ENCODE measurements around the gene NRM. TPM values are rescaled to one million over a fixed set of nuclear protein-coding genes. Genes with fewer than 3 reads are reported as not detected.

The NRM gene
- total and polyA plus RNA-seq, 2 of the 13 experiments (the other 11 are each of a cell fraction or from before 2014, with no cell fraction given), result 12.5 to 16.0 TPM

DNA sequence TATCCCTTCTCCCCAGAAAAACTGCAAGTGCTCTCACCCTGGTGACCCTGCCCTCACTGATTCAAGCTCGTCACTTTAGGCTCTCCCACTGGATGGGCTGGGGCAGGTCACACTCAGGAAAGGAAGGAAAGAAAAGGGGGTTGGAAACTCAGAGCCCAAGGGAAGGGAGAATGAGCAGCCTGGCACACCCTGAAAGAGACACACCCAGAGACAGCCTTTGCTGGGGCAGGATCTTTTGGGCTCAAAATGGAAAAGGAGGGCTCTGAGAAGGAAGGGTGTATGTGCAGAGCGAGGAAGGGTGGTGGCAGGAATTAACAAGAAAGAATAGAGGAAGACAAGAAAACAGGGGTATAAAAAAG, 6.8 kb downstream of the NRM start (continued):
- TF ChIP-seq, protein P1, sequence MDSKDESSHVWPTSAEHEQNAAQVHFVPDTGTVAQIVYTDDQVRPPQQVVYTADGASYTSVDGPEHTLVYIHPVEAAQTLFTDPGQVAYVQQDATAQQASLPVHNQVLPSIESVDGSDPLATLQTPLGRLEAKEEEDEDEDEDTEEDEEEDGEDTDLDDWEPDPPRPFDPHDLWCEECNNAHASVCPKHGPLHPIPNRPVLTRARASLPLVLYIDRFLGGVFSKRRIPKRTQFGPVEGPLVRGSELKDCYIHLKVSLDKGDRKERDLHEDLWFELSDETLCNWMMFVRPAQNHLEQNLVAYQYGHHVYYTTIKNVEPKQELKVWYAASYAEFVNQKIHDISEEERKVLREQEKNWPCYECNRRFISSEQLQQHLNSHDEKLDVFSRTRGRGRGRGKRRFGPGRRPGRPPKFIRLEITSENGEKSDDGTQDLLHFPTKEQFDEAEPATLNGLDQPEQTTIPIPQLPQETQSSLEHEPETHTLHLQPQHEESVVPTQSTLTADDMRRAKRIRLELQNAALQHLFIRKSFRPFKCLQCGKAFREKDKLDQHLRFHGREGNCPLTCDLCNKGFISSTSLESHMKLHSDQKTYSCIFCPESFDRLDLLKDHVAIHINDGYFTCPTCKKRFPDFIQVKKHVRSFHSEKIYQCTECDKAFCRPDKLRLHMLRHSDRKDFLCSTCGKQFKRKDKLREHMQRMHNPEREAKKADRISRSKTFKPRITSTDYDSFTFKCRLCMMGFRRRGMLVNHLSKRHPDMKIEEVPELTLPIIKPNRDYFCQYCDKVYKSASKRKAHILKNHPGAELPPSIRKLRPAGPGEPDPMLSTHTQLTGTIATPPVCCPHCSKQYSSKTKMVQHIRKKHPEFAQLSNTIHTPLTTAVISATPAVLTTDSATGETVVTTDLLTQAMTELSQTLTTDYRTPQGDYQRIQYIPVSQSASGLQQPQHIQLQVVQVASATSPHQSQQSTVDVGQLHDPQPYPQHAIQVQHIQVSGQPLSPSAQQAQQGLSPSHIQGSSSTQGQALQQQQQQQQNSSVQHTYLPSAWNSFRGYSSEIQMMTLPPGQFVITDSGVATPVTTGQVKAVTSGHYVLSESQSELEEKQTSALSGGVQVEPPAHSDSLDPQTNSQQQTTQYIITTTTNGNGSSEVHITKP (CRISPR knock-in tag; IDR thresholded peaks at IDR 0.05; ENCODE audit: low read depth), result no peak

DNA sequence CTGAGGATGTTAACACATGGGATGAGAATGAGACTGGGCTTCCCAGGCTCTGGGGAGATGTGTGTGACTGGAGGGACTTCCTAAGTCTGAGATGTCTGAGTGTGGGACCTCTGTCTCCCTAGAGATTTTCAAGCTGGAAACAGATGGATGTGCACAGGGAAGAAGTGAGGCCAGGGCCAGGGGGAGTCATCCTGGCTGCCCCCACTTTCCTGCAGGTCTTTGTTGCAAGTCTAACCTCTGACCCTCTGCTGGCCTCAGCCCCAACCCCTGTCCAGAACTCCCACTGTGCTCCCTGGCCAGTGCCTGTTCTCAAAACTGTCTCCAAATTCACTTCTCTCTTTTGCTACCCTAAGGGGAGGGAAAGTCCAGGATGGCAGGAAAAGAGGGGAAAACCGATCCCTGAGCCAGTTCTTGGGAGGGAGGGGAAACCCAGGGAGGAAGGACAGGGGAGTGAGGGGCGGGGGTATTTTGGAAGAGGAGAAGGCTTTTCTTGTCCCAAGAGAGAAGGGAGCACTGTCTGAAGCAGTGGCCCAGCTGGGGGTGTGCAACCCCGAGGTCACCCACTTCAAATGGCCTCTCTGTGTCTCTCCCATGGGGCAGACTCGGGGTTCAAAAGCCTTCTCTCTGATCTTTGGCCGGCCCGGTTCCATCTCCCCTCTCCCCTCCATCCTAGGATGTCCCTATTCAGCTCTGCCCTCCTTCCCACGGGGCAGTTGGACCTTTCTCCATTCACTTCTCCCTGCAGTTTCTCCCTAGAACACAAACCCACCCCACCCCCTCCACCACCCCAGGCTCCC, 7.4 kb downstream of the NRM start:
- Histone ChIP-seq H3K27me3 (ENCODE audit: control insufficient read depth in 1 of 2, insufficient read depth in 2 of 2, low read length in 2 of 2) (no peaks in the 10 kb centered on the region), H3K79me2 (ENCODE audit: insufficient read depth, low read length) (no peaks in the 10 kb centered on the region), H3K27ac (ENCODE audit: extremely low read length, insufficient read depth, low read length) (peak overlapping the region; percentile 3), H3K36me3 (replicated peaks in 1 of 2; ENCODE audit: control insufficient read depth in 1 of 2, insufficient read depth in 2 of 2, low read length in 2 of 2) (no peaks in the 10 kb centered on the region), H3K9ac (ENCODE audit: insufficient read depth, low read depth, low read length) (peak overlapping the region; percentile 24; the same call in 1 of the 2 replicates), H3K9me3 (ENCODE audit: low read length) (no peaks in the 10 kb centered on the region), H3K4me3 (replicated peaks in 1 of 3; ENCODE audit: insufficient read depth in 1 of 3, low read depth in 2 of 3, low read length in 3 of 3) (no peak overlapping the region), H2AFZ (ENCODE audit: low read length) (no peak overlapping the region), H3K4me2 (ENCODE audit: low read depth, low read length) (peak overlapping the region; percentile 48), H4K20me1 (ENCODE audit: insufficient read depth, low read length) (no peaks in the 10 kb centered on the region), H3K4me1 (ENCODE audit: insufficient read depth, low read length) (peaks cover 69% of the 10 kb centered on the region)
- intact Hi-C loops (cut with micrococcal nuclease; ENCODE audit: unreplicated experiment), result no loop called here
- FAIRE-seq (no peak), ATAC-seq (no peak), DNase-seq (ENCODE audit: low spot score) (no peak)
- TF ChIP-seq SOX6 (IDR thresholded peaks at IDR 0.05) (no peak), SOX6 (CRISPR knock-in tag; IDR thresholded peaks at IDR 0.05) (no peak), ZNF83 (CRISPR knock-in tag; IDR thresholded peaks at IDR 0.05; ENCODE audit: borderline replicate concordance) (no peak), ZNF3 (CRISPR knock-in tag; IDR thresholded peaks at IDR 0.05) (no peak), MTA1 (CRISPR knock-in tag; IDR thresholded peaks at IDR 0.05; ENCODE audit: borderline replicate concordance) (no peak), ZBTB21 (CRISPR knock-in tag; IDR thresholded peaks at IDR 0.05) (no peak), ZNF605 (CRISPR knock-in tag; IDR thresholded peaks at IDR 0.05) (no peak), ZNF350 (CRISPR knock-in tag; IDR thresholded peaks at IDR 0.05; ENCODE audit: borderline replicate concordance, low read depth) (0 out of 2 replicates have a peak, but pooled peaks have one; percentile 7), SNAPC2 (CRISPR knock-in tag; IDR thresholded peaks at IDR 0.05) (no peak), HNRNPK (IDR thresholded peaks at IDR 0.05; ENCODE audit: low read depth, low read length, poor library complexity, severe bottlenecking) (peak; percentile 39), ZNF570 (CRISPR knock-in tag; IDR thresholded peaks at IDR 0.05; ENCODE audit: borderline replicate concordance) (no peak), KAT2B (IDR thresholded peaks at IDR 0.05; ENCODE audit: borderline replicate concordance, low read depth, low read length) (no peak), NFE2L2 (IDR thresholded peaks at IDR 0.05; ENCODE audit: low read length) (no peak)
- TF ChIP-seq, protein P2, sequence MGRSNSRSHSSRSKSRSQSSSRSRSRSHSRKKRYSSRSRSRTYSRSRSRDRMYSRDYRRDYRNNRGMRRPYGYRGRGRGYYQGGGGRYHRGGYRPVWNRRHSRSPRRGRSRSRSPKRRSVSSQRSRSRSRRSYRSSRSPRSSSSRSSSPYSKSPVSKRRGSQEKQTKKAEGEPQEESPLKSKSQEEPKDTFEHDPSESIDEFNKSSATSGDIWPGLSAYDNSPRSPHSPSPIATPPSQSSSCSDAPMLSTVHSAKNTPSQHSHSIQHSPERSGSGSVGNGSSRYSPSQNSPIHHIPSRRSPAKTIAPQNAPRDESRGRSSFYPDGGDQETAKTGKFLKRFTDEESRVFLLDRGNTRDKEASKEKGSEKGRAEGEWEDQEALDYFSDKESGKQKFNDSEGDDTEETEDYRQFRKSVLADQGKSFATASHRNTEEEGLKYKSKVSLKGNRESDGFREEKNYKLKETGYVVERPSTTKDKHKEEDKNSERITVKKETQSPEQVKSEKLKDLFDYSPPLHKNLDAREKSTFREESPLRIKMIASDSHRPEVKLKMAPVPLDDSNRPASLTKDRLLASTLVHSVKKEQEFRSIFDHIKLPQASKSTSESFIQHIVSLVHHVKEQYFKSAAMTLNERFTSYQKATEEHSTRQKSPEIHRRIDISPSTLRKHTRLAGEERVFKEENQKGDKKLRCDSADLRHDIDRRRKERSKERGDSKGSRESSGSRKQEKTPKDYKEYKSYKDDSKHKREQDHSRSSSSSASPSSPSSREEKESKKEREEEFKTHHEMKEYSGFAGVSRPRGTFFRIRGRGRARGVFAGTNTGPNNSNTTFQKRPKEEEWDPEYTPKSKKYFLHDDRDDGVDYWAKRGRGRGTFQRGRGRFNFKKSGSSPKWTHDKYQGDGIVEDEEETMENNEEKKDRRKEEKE (IDR thresholded peaks at IDR 0.05), result no peak
- no TSS peak for BruUV-seq (replicated peaks)
- CTCF ChIA-PET (ENCODE audit: low intra/inter-chr PET ratio, low total read pairs), result interaction anchor here (0.7 to 3.5 kb wide), 2 partner anchors 39 to 42 kb away, joined by 3 to 11 read pairs; no protein-coding TSS in a partner anchor
- POLR2A ChIA-PET, result interaction anchor here (0.5 to 2.5 kb wide), 6 partner anchors 11 to 99 kb away, joined by 3 to 10 read pairs (median 6); partner anchors contain the start of genes DHX16 and MDC1
- 58% methylated on average over 7 of the region's 7 CpGs for WGBS (ENCODE audit: low lambda C conversion rate)
- in situ Hi-C loops (cut with HindIII; ENCODE audit: extremely low pct_ligation_motif_present, low pct_unique_long_range_greater_than_20kb), result loop anchor here (25.0 kb wide), 1 partner anchor 404 kb away; no protein-coding TSS in a partner anchor

Data from HepG2 (cell line).